Left lobe of liver (tissue), 2 donors: ENCODE results near the gene ARRDC3. TPM values are rescaled to one million over a fixed set of nuclear protein-coding genes. Genes with fewer than 3 reads are reported as not detected.
"Not testable (repeated sequence)": the region's sequence is repeated elsewhere in the genome, so short reads cannot be mapped to it uniquely, and the experiment has no call there.

Source experiments
- ATAC-seq: fragments of 200-7000 bp; cut with Tn5 transposase; one replicate; pipeline ENCODE4 v1.9.1; 2020; ENCODE audit warnings: mild to moderate bottlenecking, moderate library complexity
- DNase-seq: peaks from one replicate; pipeline ENCODE4 v3.0.0-alpha.2; 2020; ENCODE audit warnings: low spot score
- total RNA-seq: library from RNA; stranded (reverse); gene quantifications from one replicate; pipeline ENCODE4 v1.2.1, GENCODE V29; 2021
- donor health status: DM: no; HTN: no; CAD: no; lungs with moderate emphysema.
- donor health status: DM: no; HTN: yes; CAD: no.

Gene ARRDC3
- total RNA-seq, 1 donor from 2014 or later = 30.0 TPM

GRCh38 chr5:91361790-91362189 lies 21.3 kb downstream of the ARRDC3 start:
- no peak for ATAC-seq

GRCh38 chr5:91361055-91361701 lies 21.9 kb downstream of the ARRDC3 start:
- ATAC-seq (no peak), DNase-seq (no peak)

More at GRCh38 chr5:91361790-91362189, 21.3 kb downstream of the ARRDC3 start:
- no peak for DNase-seq

- no peak for ATAC-seq
- DNase-seq = no peak
These were observed 23.0 kb downstream of the ARRDC3 start for GRCh38 chr5:91359962-91360609.

GRCh38 chr5:91357806-91358205 lies 25.3 kb downstream of the ARRDC3 start:
- ATAC-seq (no peak), DNase-seq (no peak)

- peak; percentile 74 for DNase-seq
- peak; percentile 100 for ATAC-seq
These were observed 26.0 kb downstream of the ARRDC3 start for GRCh38 chr5:91357012-91357634.

GRCh38 chr5:91354867-91355266 lies 28.2 kb downstream of the ARRDC3 start:
- ATAC-seq, DNase-seq: not testable (repeated sequence)

GRCh38 chr5:91352831-91353695 lies 30.1 kb downstream of the ARRDC3 start:
- no peak for DNase-seq
- no peak for ATAC-seq

- no peak for ATAC-seq
- DNase-seq = no peak
These were observed 37.7 kb downstream of the ARRDC3 start for GRCh38 chr5:91345461-91345860.

- not testable (repeated sequence) for ATAC-seq
These were observed 38.4 kb downstream of the ARRDC3 start for GRCh38 chr5:91344661-91345200.

GRCh38 chr5:91343916-91344315 lies 39.2 kb downstream of the ARRDC3 start:
- ATAC-seq = no peak
- DNase-seq = no peak

More at GRCh38 chr5:91344661-91345200, 38.4 kb downstream of the ARRDC3 start:
- not testable (repeated sequence) for DNase-seq

- ATAC-seq, DNase-seq: not testable (repeated sequence)
These were observed 40.2 kb downstream of the ARRDC3 start for GRCh38 chr5:91342931-91343330.

GRCh38 chr5:91341154-91341553 lies 42.0 kb downstream of the ARRDC3 start:
- no peak for DNase-seq
- ATAC-seq = no peak

- no peak for ATAC-seq
- DNase-seq = no peak
These were observed 42.6 kb downstream of the ARRDC3 start for GRCh38 chr5:91340532-91340931.

- DNase-seq (no peak), ATAC-seq (no peak)
These were observed 43.9 kb downstream of the ARRDC3 start for GRCh38 chr5:91339063-91339705.

- DNase-seq (no peak), ATAC-seq (no peak)
These were observed 50.7 kb downstream of the ARRDC3 start for GRCh38 chr5:91332267-91333045.

GRCh38 chr5:91331705-91332104 lies 51.4 kb downstream of the ARRDC3 start:
- no peak for ATAC-seq
- DNase-seq = no peak

GRCh38 chr5:91329283-91329682 lies 53.8 kb downstream of the ARRDC3 start:
- ATAC-seq = no peak
- DNase-seq = no peak

- no peak for ATAC-seq
- DNase-seq = no peak
These were observed 54.4 kb downstream of the ARRDC3 start for GRCh38 chr5:91328743-91329142.

- DNase-seq, ATAC-seq: not testable (repeated sequence)
These were observed 60.1 kb downstream of the ARRDC3 start for GRCh38 chr5:91322981-91323380.
